ENCODE results near the gene GRIK1.

GRCh38 chr21:29961291-29962027, 21.7 kb upstream of the GRIK1 start:
- TF ChIP-seq CTCF (optimal IDR thresholded peaks at IDR 0.05 in 1 of 3, IDR thresholded peaks at IDR 0.05 in 1 of 3, conservative IDR thresholded peaks at IDR 0.05 in 1 of 3; ENCODE audit: extremely low read depth in 1 of 3, insufficient read depth in 2 of 3, low read length in 3 of 3) (no peak), EZH2 (IDR thresholded peaks at IDR 0.05; ENCODE audit: low read length) (no peak)

Data from keratinocyte (primary cell).